Smooth muscle cell (in vitro differentiated cells): Measurements from ENCODE around the gene DTX1. TPM values are rescaled to one million over a fixed set of nuclear protein-coding genes. Genes with fewer than 3 reads are reported as not detected.

ENCODE experiments used
- DNase-seq: peaks from one replicate; lab custom pipeline; 2025; ENCODE audit not compliant: unreplicated experiment; lab: John Stamatoyannopoulos, UW
- H2AFZ ChIP-seq: fragments of 200-600 bp; sonication (generic); 2 replicates; pipeline ENCODE4 v1.6.0; 2016; ENCODE audit warnings: antibody characterized with exemption, low read depth, mild to moderate bottlenecking
- H3F3A ChIP-seq: fragments of 200-600 bp; sonication (generic); 2 replicates; pipeline ENCODE4 v1.6.0; 2017; ENCODE audit warnings: antibody characterized with exemption, low read depth
- H3K27ac ChIP-seq: fragments of 200-600 bp; sonication (generic); 2 replicates; pipeline ENCODE4 v1.5.1; 2016; ENCODE audit warnings: low read depth, mild to moderate bottlenecking
- H3K27me3 ChIP-seq: fragments of 200-600 bp; sonication (generic); 2 replicates; pipeline ENCODE4 v1.6.1; 2016; ENCODE audit warnings: low read depth, mild to moderate bottlenecking
- H3K36me3 ChIP-seq: fragments of 200-600 bp; sonication (generic); 2 replicates; pipeline ENCODE4 v1.5.1; 2016; ENCODE audit warnings: low read depth
- H3K4me1 ChIP-seq: fragments of 200-600 bp; sonication (generic); 2 replicates; pipeline ENCODE4 v1.5.1; 2016; ENCODE audit warnings: low read depth
- H3K4me2 ChIP-seq: fragments of 200-600 bp; sonication (generic); 2 replicates; pipeline ENCODE4 v1.6.0; 2016; ENCODE audit warnings: mild to moderate bottlenecking
- H3K4me3 ChIP-seq: fragments of 200-600 bp; sonication (generic); 2 replicates; pipeline ENCODE4 v1.5.1; 2016; ENCODE audit warnings: mild to moderate bottlenecking
- H3K79me2 ChIP-seq: fragments of 200-600 bp; sonication (generic); 2 replicates; pipeline ENCODE4 v1.6.0; 2016; ENCODE audit warnings: low read depth, mild to moderate bottlenecking
- H3K9ac ChIP-seq: fragments of 200-600 bp; sonication (generic); 2 replicates; pipeline ENCODE4 v1.6.0; 2016; ENCODE audit warnings: low read depth
- H3K9me3 ChIP-seq: fragments of 200-600 bp; sonication (generic); replicated peaks from 2 replicates; pipeline ENCODE4 v1.5.1; 2016; ENCODE audit warnings: low read depth
- H4K20me1 ChIP-seq: fragments of 200-600 bp; sonication (generic); 2 replicates; pipeline ENCODE4 v1.6.0; 2016; ENCODE audit warnings: low read depth
- CTCF ChIP-seq: fragments of 200-600 bp; sonication (generic); IDR thresholded peaks from 2 replicates; pipeline ENCODE4 v1.5.1; 2017; ENCODE audit warnings: borderline replicate concordance, mild to moderate bottlenecking, antibody characterized with exemption; ENCODE audit not compliant: insufficient read depth, poor library complexity, severe bottlenecking
- WGBS: methylation state at CpG from one replicate; pipeline ENCODE4 v1.1.7; 2016; ENCODE audit warnings: low lambda C conversion rate; 5-methylcytosine and 5-hydroxymethylcytosine counted together
- polyA plus RNA-seq: library from polyadenylated mRNA; unstranded; fragments of >200 nt; fragmentation: Nextera tagmentation; extraction: Ambion mirVana; gene quantifications from 2 replicates; pipeline ENCODE4 v1.2.1, GENCODE V29; 2016
- total RNA-seq: library from RNA; depleted of rRNA; stranded (reverse); fragments of >200 nt; gene quantifications from 2 replicates; pipeline ENCODE4 v1.2.3, GENCODE V29; 2014

DTX1 gene
- total and polyA plus RNA-seq, 2 experiments from 2014 or later: 0.09 to 1.1 TPM

- Histone ChIP-seq H3K4me1 (no peaks in the 10 kb centered on the region), H3K9ac (no peak overlapping the region), H3K4me3 (no peak overlapping the region), H3K27me3 (peaks cover 44% of the 10 kb centered on the region), H3K36me3 (no peaks in the 10 kb centered on the region), H2AFZ (no peak overlapping the region), H3K27ac (no peak overlapping the region), H3F3A (no peaks in the 10 kb centered on the region), H3K4me2 (no peak overlapping the region), H3K79me2 (no peaks in the 10 kb centered on the region), H3K9me3 (no peaks in the 10 kb centered on the region), H4K20me1 (no peaks in the 10 kb centered on the region)
- 90% methylated on average over 3 of the region's 3 CpGs for WGBS
- no peak for TF ChIP-seq CTCF
- DNase-seq: no peak
Observed at GRCh38 chr12:113073586-113073985, 17.1 kb downstream of the DTX1 start.

- no peaks in the 10 kb centered on the region for H3K36me3 ChIP-seq
- no peak for DNase-seq
- H4K20me1 ChIP-seq: no peaks in the 10 kb centered on the region
- H3K27ac ChIP-seq: no peak overlapping the region
- no peaks in the 10 kb centered on the region for H3K9me3 ChIP-seq
- no peak for TF ChIP-seq CTCF
- no peaks in the 10 kb centered on the region for H3F3A ChIP-seq
- no peaks in the 10 kb centered on the region for H3K79me2 ChIP-seq
- H3K4me3 ChIP-seq: no peak overlapping the region
- H3K27me3 ChIP-seq: peaks cover 57% of the 10 kb centered on the region
- H3K4me2 ChIP-seq: no peak overlapping the region
- no peaks in the 10 kb centered on the region for H3K4me1 ChIP-seq
- H3K9ac ChIP-seq: no peak overlapping the region
- no peak overlapping the region for H2AFZ ChIP-seq
- 86% methylated on average over 6 of the region's 6 CpGs for WGBS
Observed at GRCh38 chr12:113075137-113075683, 18.7 kb downstream of the DTX1 start.

- Histone ChIP-seq H3K27me3 (peaks cover 63% of the 10 kb centered on the region), H3K4me3 (no peak overlapping the region), H3K4me1 (no peaks in the 10 kb centered on the region), H3F3A (no peaks in the 10 kb centered on the region), H3K9me3 (no peaks in the 10 kb centered on the region), H3K4me2 (no peak overlapping the region), H3K36me3 (no peaks in the 10 kb centered on the region), H4K20me1 (no peaks in the 10 kb centered on the region), H3K79me2 (no peaks in the 10 kb centered on the region), H2AFZ (no peak overlapping the region), H3K27ac (no peak overlapping the region), H3K9ac (no peak overlapping the region)
- no peak for DNase-seq
- WGBS: 13% methylated on average over 63 of the region's 70 CpGs
- no peak for TF ChIP-seq CTCF
Observed at GRCh38 chr12:113077057-113077858, 20.7 kb downstream of the DTX1 start.
